HG03103 (cell line): Measurements from ENCODE around the gene ADAD1.
"Not testable (repeated sequence)": the region's sequence is repeated elsewhere in the genome, so short reads cannot be mapped to it uniquely, and the experiment has no call there.

Experiments used
- ATAC-seq: cut with Tn5 transposase; IDR thresholded peaks from one replicate; pipeline ENCODE4 v1.9.1; 2021; ENCODE audit warnings: low read depth; ENCODE audit not compliant: unreplicated experiment

ADAD1 gene

GRCh38 chr4:122378711-122379110 is at the start of gene ADAD1:
Gene ADAD1, plus strand, starts transcription at chr4:122379011. Its CDS starts 1,059 bp downstream, at chr4:122380070.
- no peak for ATAC-seq

DNA sequence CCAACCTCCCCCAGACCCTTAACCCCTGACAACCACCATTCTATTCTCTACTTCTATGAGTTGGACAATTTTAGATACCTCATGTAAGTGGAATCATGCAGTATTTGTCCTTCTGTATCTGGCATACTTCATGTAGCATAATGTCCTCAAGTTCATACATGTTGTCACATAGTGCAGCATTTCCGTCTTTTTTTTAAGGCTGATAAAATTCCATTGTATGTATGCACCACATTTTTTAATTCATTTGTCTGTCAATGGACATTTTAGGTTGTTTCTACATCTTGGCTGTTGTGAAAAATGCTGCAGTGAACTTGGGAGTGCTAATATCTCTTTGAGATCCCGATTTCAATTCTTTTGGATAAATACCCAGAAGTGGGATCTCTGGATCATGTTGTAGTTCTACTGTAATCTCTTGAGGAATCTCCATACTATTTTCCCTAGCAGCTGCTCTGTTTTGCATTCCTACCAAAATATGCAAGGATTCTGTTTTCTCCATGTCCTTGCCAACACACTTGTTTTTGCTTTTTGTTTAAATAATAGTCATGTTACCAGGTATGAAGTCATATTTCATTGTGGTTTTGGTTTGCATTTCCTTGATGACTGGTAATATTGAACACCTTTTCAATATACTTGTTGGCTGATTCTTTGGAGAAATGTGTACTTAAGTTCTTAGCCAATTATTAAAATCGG is 48.8 kb upstream of the ADAD1 start:
- ATAC-seq, result no peak

DNA sequence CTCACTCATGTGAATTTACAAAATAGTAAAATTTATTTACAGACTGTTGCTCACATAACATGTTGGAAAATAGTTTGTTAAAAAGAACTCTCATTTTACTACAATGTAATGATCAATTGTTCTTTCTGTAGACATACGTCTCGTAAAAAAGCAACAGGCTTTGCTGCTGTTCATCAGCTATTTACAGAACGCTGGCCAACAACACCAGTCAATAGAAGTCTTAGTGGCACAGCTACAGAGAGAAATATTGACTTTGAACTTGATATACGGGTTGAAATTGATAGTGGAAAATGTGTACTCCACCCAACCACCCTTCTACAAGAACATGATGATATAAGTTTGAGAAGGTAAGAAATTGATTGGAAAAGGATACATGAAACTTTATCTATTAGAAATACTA is 47.6 kb upstream of the ADAD1 start:
- ATAC-seq, result no peak

- ATAC-seq, result no peak
Observed at GRCh38 chr4:122334828-122335227, 44.0 kb upstream of the ADAD1 start.

- ATAC-seq, result no peak
Observed at GRCh38 chr4:122341886-122342285, 36.9 kb upstream of the ADAD1 start.

GRCh38 chr4:122346036-122346435 is 32.8 kb upstream of the ADAD1 start:
- ATAC-seq, result no peak

DNA sequence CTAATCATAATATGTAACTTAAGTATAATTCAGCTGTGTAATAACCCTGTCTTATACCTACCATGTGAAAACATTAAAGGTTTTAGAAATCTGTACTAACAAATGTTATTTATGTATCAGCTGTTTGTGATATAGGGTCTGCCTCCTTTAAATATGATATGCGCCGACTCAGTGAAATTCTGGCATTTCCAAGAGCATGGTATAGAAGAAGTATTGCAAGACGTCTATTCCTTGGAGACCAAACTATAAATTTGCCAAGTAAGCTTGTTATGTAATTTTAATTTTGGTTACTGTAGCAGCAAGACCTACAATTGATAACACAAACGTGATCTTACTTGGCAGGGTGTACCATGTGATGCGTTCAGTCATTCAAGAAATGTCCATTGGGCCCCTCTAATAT is 32.3 kb upstream of the ADAD1 start:
- no peak for ATAC-seq

- no peak for ATAC-seq
Observed at GRCh38 chr4:122356317-122356808, 22.4 kb upstream of the ADAD1 start.

DNA sequence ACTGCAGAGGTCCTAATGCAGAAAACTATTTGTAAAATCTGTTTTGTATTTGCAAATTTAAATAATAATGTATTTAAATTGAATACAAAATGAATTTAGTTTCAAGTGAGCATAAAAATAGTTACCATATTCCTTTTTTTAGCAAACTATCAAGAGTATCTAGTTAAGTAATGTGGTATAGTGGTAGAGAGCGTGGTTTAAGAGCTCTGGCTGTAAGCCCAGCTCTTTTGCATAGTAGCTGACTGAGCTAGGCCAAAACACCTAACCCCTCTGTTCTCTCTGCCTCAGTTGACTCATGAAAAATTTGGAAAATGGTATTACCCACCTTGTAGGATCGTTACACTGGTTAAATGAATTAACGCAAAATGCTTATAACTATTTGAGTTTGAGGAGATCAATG is 18.1 kb upstream of the ADAD1 start:
- no peak for ATAC-seq

DNA sequence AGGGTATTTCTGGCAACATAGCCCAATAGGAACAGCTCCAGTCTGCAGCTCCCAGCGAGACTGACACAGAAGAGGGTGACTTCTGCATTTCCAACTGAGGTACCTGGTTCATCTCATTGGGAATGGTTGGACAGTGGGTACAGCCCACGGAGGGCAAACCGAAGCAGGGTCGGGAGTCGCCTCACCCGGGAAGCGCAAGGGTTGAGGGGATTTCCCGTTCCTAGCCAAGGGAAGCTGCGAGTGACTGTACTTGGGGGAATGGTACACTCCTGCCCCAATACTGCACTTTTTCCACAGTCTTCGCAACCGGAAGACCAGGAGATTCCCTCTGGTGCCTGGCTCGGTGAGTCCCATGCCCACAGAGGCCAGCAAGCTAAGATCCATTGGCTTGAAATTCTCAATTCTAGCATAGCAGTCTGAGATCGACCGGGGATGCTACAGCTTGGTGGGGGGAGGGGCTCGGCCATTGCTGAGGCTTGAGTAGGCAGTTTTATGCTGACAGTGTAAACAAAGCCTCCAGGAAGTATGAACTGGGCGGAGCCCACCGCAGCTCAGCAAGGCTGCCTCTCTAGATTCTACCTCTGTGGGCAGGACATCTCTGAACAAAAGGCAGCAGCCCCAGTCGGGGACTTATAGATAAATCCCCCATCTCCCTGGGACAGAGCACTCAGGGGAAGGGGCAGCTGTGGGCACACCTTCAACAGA is 14.0 kb upstream of the ADAD1 start:
- no peak for ATAC-seq

- ATAC-seq, result not testable (repeated sequence)
Observed at GRCh38 chr4:122368786-122369185, 10.0 kb upstream of the ADAD1 start.

- no peak for ATAC-seq
Observed at GRCh38 chr4:122377352-122377751, 1.5 kb upstream of the ADAD1 start.

GRCh38 chr4:122379239-122379638 is 428 bp downstream of the ADAD1 start:
- ATAC-seq, result no peak

GRCh38 chr4:122383341-122383740 is 4.5 kb downstream of the ADAD1 start:
- no peak for ATAC-seq

GRCh38 chr4:122384245-122384644 is 5.4 kb downstream of the ADAD1 start:
- no peak for ATAC-seq

GRCh38 chr4:122393276-122393675 is 14.5 kb downstream of the ADAD1 start:
- no peak for ATAC-seq

DNA sequence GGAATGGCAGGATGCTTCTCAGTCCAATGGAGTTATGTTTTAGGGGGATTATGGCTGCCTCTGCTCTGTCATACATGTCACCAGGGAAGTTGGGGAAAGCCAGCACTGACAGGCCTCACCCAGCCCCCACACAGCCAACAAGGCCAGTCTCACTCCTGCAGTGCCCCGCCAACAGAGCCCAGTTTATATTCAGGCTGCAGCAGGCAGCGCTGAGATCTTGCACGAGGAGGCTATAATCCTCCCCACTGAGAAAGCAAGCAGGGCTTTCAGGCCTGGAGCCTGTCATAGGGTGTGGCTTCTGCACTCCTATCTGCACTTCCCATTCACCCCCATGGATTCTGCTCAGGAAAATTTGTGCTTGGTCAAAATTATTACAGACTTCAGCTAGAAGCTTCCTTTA is 25.1 kb downstream of the ADAD1 start:
- ATAC-seq, result no peak

DNA sequence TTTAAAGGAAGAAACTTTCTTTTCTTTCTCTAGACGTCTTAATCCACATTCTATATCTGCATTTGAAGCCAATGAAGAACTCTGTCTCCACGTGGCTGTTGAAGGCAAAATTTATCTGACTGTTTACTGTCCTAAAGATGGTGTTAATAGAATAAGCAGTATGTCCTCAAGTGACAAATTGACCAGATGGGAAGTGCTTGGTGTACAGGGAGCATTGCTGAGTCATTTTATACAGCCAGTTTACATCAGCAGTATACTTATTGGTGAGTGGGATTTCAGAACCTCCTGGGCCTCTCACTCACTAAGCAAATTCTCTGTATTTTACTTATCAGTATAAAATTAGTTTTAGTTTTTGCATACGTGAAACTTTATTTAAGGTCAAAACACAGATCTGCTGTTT is 33.7 kb downstream of the ADAD1 start:
- ATAC-seq, result no peak

DNA sequence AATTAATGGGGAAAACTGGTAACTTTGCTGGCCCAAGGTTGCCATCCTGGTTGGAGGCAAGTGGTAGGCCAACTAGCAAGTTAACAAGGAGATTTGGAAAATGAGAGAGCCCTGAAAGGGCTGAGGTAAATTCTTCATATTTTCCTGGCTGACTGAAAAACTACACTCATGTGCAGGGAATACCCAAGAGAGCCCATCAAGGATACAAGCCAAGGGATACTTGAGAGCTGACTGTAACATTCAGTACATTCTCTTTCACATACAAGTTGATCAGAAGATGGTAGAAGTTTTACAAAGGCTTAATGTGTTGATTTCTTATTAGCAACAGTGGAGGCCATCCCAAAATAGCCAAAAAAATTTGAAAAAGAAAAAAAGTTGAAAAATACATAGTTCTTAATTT is 44.4 kb downstream of the ADAD1 start:
- no peak for ATAC-seq

DNA sequence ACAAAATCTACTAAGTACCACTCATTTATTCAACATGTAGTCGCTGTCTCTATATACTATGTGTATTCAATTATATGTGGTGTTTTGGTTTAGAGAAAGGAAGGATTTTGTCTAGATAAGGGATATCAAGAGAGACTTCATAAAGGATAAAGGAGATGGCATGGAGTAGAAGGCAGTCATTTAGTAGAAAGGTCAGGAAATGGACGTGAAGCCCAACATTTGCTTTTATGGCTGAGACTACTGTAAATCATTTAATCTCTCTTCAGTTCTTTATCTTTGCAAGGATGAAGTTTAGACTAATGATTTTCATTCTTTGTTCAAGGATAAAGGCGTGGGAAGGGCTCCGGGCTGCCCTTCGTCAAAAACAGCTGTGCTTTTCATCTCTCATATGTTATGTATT is 52.5 kb downstream of the ADAD1 start:
- ATAC-seq, result no peak

- no peak for ATAC-seq
Observed at GRCh38 chr4:122434285-122434684, 55.5 kb downstream of the ADAD1 start.

DNA sequence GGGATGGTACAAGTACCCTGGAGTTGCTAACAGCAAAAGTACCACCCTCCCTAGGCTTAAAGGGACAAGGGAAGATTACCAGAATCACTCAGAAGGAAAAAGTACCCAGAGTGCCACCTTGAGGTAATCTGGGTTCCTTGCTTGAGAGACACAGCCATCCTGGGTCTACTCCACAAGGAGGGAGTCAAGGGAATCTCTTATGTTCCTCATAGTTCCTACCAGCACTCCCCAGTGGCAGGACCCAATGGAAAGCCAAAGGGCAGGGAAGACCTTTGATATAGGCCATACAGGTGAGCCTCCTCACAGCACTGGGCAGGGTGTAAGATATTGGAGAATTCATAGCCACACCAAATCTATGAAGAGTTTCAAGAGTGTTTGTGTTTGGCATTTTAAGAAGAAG is 72.0 kb downstream of the ADAD1 start:
- no peak for ATAC-seq
